Stimulated activated CD4-positive, alpha-beta T cell treated with anti-CD3 and anti-CD28 coated beads, Interleukin-15, amount 100 ng/mL, for 48 hours (primary cell): ENCODE results near the gene SREBF2.
"Not testable (repeated sequence)": the region's sequence is repeated elsewhere in the genome, so short reads cannot be mapped to it uniquely, and the experiment has no call there.

Source experiments
- DNase-seq, 2 donors: peaks; one replicate each; pipeline ENCODE4 v3.0.0-alpha.2; 2020; ENCODE audit warnings: low read depth in 2 of 2

Gene SREBF2

GRCh38 chr22:41946629-41947423, 113.9 kb downstream of the SREBF2 start, which contains the start of gene CENPM:
TSS of gene CENPM (minus strand) at chr22:41947152. CDS start at chr22:41947076, 76 bp downstream.
- DNase-seq: peak; percentile 91 to 93

- DNase-seq: no peak
Observed at GRCh38 chr22:41947424-41948080, 114.6 kb downstream of the SREBF2 start.

GRCh38 chr22:41948142-41948541, 115.2 kb downstream of the SREBF2 start:
- no peak for DNase-seq

- DNase-seq: not testable (repeated sequence)
Observed at GRCh38 chr22:41948928-41949296, 116.0 kb downstream of the SREBF2 start.

GRCh38 chr22:41949297-41949965, 116.5 kb downstream of the SREBF2 start:
- DNase-seq: no peak

GRCh38 chr22:41951898-41952474, 119.1 kb downstream of the SREBF2 start, which contains the start of gene SMIM45:
TSS of gene SMIM45 (plus strand) at chr22:41952150.
- DNase-seq: no peak

GRCh38 chr22:41952713-41953112, 119.8 kb downstream of the SREBF2 start:
- no peak for DNase-seq
